GM12801 (cell line): ENCODE measurements around the gene GPR139.

Source experiments
- TF ChIP-seq, protein P1 (sequence below): IDR thresholded peaks from one replicate; pipeline ENCODE4 v1.5.1; 2011; ENCODE audit warnings: control low read depth; ENCODE audit not compliant: insufficient read length; ENCODE audit errors: extremely low read depth

Gene GPR139

DNA sequence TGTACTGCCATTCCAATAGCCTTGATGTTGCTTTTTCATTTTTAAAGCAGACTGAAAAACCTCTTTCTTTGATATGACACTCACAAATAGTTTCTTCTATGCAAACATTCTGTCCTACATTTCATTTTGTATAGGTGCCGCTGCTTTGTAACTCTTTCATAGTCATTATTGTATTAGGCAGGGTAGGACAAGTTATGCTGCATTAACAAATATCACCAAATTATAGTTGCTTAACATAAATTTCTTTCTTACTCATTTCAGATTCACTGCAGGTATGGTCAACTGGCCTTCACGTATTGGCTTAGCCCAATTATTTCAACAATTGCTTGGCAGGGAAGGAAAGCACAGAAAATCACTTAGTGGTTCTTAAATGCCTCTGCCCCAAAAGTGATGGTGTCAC, 70.8 kb downstream of the GPR139 start:
- TF ChIP-seq, protein P1, sequence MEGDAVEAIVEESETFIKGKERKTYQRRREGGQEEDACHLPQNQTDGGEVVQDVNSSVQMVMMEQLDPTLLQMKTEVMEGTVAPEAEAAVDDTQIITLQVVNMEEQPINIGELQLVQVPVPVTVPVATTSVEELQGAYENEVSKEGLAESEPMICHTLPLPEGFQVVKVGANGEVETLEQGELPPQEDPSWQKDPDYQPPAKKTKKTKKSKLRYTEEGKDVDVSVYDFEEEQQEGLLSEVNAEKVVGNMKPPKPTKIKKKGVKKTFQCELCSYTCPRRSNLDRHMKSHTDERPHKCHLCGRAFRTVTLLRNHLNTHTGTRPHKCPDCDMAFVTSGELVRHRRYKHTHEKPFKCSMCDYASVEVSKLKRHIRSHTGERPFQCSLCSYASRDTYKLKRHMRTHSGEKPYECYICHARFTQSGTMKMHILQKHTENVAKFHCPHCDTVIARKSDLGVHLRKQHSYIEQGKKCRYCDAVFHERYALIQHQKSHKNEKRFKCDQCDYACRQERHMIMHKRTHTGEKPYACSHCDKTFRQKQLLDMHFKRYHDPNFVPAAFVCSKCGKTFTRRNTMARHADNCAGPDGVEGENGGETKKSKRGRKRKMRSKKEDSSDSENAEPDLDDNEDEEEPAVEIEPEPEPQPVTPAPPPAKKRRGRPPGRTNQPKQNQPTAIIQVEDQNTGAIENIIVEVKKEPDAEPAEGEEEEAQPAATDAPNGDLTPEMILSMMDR, result no peak

DNA sequence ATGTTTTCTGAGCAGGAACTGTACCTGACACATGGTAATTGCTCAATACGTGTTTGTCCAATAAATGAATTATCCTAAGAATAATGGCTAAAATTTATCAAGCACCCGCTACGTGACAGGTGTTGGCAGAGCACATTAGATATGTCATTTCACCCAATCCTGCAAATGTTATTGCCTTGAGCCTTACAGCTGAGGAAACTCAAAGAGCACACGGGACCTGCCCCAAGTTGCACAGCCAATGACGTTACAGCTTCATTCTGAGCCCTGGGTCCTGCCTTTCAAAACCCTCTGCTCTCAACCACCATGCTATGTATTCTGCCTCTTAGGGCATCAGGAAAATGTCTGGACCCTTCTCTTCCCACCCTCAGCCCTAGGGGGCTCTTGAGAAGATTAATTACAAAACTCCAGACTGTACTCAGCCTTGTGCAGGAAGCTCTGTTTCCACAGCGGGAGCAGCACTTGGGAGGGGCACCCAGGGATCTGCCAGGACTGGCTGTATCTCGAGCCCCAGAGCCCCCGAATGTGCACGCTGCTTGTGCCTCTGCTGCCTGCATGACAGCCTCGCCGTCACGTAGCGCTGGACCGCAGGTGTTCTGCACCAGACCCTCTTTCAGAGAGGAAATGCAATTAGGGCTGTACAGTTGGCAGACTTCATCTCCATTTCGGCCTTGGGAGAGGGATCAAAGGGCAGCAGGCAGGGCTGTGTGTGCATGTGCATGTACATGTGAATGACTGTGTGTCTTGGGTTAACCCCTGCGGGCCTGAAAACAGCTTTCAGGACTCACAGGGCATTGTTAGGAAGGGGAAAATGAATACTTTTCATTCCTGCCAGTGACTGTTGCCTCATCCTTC, 71.6 kb downstream of the GPR139 start:
- TF ChIP-seq, protein P1, result no peak

DNA sequence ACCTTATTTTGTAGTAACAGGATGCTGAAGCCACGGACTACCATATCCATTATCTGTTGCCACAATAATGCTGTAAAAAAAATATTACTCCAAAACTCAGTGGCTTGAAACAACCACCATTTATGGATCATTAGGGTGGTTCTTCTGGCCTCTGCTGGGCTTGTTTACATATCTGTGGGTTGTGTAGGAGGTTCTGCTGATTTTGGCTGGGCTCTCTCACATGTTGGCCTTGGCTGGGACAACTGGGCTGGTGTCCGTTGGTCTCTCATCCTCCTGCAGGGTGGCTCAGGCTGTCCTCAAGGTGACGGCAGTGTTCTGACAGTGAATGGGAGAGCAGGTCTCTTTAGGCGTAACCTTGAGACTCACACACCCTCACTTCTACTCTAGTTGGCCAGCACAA, 76.0 kb downstream of the GPR139 start:
- TF ChIP-seq, protein P1, result no peak

DNA sequence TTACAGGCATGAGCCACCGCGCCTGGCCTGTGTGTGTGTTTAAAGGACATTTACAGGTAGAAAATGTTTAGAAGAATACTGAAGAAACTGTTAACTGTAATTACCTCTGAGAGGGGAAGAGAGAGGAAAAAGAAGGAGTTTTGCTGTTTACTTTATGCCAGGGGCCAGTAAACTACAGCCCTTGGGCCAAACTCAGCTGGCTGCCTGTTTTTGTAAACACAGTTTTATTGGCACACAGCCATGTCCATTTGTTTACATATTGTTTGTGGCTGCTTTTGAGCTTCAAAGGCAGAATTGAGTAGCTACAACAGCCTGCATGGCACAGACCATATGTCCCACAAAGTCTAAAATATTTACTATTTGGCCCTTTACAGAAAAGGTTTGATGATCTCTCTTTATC, 76.4 kb downstream of the GPR139 start:
- TF ChIP-seq, protein P1, result no peak

DNA sequence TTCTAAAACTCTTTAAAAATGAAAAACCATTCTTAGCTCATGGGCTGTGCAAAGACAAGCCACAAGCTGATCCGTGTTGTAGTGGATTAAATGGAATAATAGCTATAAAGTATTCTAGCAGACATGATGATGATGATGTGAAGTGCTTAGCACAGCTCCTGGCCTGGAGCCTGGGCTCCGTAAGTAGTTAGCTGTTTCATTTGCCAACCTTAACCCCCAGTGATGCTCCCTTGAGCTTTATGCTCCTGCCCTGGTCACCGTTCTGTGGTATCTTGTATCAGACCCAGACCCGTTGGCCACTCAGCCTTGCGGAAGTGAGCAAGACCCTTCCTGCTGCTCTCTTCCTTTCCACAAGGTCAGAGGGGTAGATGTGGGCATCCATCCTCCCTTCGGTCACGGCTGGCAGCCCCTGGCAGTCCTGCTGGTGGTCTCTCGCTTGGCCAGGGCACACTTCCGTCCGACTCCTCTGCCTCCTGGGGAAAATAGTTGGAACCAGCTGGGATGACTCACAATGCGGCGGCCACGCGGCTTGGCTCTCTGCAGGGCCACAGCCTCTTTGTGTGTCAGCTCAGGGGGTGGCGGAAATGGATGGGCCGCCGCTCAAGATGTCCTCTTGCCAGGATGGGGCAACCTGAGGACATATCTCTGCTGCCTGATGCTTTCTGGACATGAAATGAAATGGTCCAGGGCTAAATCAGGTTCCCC, 79.1 kb downstream of the GPR139 start:
- TF ChIP-seq, protein P1, result no peak

DNA sequence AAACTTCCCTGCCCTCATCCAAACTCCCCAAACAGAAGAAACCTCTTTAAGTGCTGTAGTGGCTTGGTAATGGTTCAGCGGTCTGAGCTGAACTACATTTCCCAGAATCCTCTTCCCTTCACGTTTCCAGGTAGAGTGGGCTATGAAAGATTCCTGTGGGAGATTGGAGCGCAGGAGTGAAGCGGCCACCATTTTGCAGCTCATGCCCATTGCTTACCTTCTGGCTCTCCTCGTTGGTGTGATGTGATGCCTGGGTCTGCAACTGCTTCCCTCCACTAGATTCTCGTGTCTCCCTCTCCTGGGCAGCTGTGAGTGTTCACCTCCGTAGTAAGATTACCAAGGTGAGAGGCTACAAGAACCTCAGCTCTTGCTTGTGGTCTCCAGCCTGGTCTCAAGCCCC, 82.1 kb downstream of the GPR139 start:
- TF ChIP-seq, protein P1, result no peak

DNA sequence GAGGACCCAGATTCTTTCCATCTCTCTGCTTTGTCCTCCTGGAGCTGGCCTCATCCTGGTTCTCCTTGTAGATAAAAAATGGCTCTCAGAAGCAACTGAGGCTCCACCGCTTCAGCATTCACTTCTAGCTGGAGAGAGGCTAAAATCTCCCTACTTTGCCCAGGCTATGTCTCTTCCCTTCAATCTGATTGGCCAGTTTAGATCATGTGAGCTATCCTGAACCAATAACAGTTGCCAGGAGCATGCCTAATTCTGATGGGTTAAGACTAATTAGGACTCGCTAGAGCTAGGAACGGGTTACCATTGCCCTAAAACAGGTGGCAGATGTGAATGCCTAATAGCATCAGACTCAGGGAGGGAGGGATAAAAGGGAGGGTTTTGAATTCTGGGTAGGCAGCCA, 89.6 kb downstream of the GPR139 start:
- TF ChIP-seq, protein P1, result no peak
